Measurements from ENCODE around the gene ZIC1. TPM values are rescaled to one million over a fixed set of nuclear protein-coding genes. Genes with fewer than 3 reads are reported as not detected.

The ZIC1 gene
- total RNA-seq, 1 experiment from 2014 or later, result not detected

DNA sequence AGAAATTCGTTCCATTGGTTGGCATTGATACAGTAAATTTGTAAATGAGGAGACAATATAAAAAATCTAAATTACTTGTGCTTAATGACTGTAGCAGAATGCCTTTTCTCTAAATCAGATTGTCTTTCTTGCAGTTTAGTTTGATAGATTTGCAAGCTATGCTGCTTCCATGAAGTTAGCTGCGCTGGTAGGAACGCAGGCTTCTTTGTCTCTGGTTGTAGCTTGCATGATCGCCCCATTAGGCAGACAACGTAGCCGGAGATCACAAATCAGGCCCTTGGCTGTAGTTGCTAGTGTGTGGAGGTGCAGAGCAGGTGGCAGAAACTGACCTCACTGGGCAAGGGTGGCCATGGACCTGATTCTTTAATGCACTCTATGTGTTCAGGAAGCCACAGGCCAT lies 6.1 kb downstream of the ZIC1 start:
- intact Hi-C loops (cut with micrococcal nuclease; ENCODE audit: unreplicated experiment), result loop anchor here (5.0 kb wide), 1 partner anchor 202 kb away; no protein-coding TSS in a partner anchor

DNA sequence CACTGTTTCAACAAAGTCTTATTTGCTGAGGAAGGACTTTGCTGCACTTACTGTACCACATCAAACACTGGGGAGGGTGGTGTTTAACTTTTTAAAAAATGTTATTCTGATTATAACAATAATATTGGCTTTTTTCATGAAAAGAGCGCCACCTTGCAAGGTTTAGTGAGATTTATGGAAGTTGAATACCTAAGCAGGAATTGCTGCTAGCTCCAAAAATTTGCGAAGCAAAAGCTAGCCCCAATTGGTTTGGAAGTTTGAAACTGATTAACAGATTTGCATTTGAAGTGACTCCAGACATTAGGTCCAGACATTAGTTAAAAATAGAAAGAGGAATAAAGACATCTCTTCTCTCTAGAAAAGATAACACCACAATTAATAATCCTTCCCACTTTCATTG lies 6.7 kb downstream of the ZIC1 start:
- H3K36me3 Mint-ChIP-seq (ENCODE audit: insufficient read depth, unreplicated experiment), result peaks cover 7% of the 10 kb centered on the region
- TF ChIP-seq, protein P1, sequence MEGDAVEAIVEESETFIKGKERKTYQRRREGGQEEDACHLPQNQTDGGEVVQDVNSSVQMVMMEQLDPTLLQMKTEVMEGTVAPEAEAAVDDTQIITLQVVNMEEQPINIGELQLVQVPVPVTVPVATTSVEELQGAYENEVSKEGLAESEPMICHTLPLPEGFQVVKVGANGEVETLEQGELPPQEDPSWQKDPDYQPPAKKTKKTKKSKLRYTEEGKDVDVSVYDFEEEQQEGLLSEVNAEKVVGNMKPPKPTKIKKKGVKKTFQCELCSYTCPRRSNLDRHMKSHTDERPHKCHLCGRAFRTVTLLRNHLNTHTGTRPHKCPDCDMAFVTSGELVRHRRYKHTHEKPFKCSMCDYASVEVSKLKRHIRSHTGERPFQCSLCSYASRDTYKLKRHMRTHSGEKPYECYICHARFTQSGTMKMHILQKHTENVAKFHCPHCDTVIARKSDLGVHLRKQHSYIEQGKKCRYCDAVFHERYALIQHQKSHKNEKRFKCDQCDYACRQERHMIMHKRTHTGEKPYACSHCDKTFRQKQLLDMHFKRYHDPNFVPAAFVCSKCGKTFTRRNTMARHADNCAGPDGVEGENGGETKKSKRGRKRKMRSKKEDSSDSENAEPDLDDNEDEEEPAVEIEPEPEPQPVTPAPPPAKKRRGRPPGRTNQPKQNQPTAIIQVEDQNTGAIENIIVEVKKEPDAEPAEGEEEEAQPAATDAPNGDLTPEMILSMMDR (IDR thresholded peaks at IDR 0.05; ENCODE audit: unreplicated experiment), result no peak
- H3K27me3 Mint-ChIP-seq (ENCODE audit: unreplicated experiment), result no peaks in the 10 kb centered on the region
- intact Hi-C loops (cut with micrococcal nuclease; ENCODE audit: unreplicated experiment), result loop anchor here (5.0 kb wide), 1 partner anchor 201 kb away; no protein-coding TSS in a partner anchor
- H3K4me1 Mint-ChIP-seq (ENCODE audit: low read depth, unreplicated experiment), result peaks cover 8% of the 10 kb centered on the region
- CTCF ChIA-PET, result no interaction called here
- peaks cover 8% of the 10 kb centered on the region for H3K9me3 Mint-ChIP-seq (ENCODE audit: low read depth, unreplicated experiment)
- no TSS peak for BruUV-seq (replicated peaks)
- DNase-seq, result no peak
- no peak overlapping the region for H3K27ac Mint-ChIP-seq (ENCODE audit: unreplicated experiment)
- no peak overlapping the region for H3K4me3 Mint-ChIP-seq (ENCODE audit: low read depth, unreplicated experiment)

More for the DNA sequence above, 6.1 kb downstream of the ZIC1 start:
- BruUV-seq (replicated peaks), result no TSS peak
- TF ChIP-seq, protein P1 (IDR thresholded peaks at IDR 0.05; ENCODE audit: unreplicated experiment), result no peak
- peaks cover 8% of the 10 kb centered on the region for H3K4me1 Mint-ChIP-seq (ENCODE audit: low read depth, unreplicated experiment)
- CTCF ChIA-PET, result no interaction called here
- no peaks in the 10 kb centered on the region for H3K27me3 Mint-ChIP-seq (ENCODE audit: unreplicated experiment)
- no peak overlapping the region for H3K27ac Mint-ChIP-seq (ENCODE audit: unreplicated experiment)
- no peak for DNase-seq
- H3K4me3 Mint-ChIP-seq (ENCODE audit: low read depth, unreplicated experiment), result no peak overlapping the region
- peaks cover 8% of the 10 kb centered on the region for H3K9me3 Mint-ChIP-seq (ENCODE audit: low read depth, unreplicated experiment)
- H3K36me3 Mint-ChIP-seq (ENCODE audit: insufficient read depth, unreplicated experiment), result peaks cover 7% of the 10 kb centered on the region

DNA sequence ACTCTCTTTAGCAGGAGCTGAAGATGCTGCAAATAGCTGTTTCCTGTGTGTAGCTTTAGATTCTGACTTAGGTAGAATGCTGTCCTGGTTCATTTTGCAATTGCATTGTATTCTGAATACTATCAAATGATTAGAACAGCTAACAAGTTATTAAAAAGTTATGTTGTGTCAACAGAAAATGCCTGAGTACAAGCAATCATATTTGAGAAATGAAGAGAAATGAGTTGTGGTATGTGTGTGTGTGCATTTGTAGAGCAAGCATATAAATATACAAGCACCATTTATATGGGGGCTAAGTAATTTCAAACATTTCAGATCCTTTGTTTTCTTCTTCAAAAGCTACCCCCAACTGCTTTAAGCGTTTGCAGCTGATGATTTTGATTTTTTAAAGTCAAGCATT lies 7.8 kb downstream of the ZIC1 start:
- no TSS peak for BruUV-seq (replicated peaks)
- Mint-ChIP-seq H3K4me1 (ENCODE audit: low read depth, unreplicated experiment) (no peaks in the 10 kb centered on the region), H3K27ac (ENCODE audit: unreplicated experiment) (no peak overlapping the region), H3K4me3 (ENCODE audit: low read depth, unreplicated experiment) (no peak overlapping the region), H3K36me3 (ENCODE audit: insufficient read depth, unreplicated experiment) (peaks cover 7% of the 10 kb centered on the region), H3K27me3 (ENCODE audit: unreplicated experiment) (no peaks in the 10 kb centered on the region), H3K9me3 (ENCODE audit: low read depth, unreplicated experiment) (peaks cover 5% of the 10 kb centered on the region)
- TF ChIP-seq, protein P1 (IDR thresholded peaks at IDR 0.05; ENCODE audit: unreplicated experiment), result no peak
- intact Hi-C loops (cut with micrococcal nuclease; ENCODE audit: unreplicated experiment), result loop anchor here (5.0 kb wide), 1 partner anchor 200 kb away; no protein-coding TSS in a partner anchor
- CTCF ChIA-PET, result interaction anchor here (0.6 kb wide), 2 partner anchors 405 to 1103 kb away, joined by 3 read pairs; no protein-coding TSS in a partner anchor
- no peak for DNase-seq

DNA sequence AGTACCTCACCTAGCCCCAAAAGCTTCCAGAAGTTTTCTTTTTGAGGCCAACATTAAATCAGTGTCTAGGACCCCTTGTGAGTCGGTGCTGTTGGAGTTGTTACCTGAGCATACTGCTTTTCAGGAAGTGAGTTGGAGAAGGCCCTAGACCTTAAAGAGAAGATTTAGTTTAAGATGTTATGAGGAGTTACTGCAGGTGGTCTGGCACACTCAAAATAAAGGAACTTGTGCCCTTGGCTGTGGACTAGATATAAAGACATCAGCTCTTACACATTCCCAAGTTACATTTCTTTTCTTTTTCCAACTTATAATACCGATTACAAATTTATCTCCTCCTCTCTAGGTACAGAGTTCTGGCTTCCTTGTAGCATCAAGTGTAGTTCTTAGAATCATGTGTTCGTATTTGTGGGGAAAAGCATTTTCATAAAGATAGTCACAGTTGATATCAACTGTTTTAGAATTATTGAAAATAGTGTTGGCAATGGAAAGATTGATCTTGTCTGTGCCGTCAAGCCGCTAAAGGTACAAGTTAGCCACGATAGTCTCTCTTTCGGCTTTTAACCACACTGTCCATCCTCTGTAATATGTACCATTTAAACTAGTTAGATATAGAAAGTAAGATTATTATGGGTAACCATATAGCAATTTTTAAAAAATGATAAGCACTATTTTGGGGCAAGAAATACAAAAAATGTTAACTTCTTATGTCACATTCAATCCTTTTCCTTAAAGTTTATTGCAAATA lies 8.6 kb downstream of the ZIC1 start:
- peaks cover 9% of the 10 kb centered on the region for H3K9me3 Mint-ChIP-seq (ENCODE audit: low read depth, unreplicated experiment)
- H3K4me3 Mint-ChIP-seq (ENCODE audit: low read depth, unreplicated experiment), result no peak overlapping the region
- no peaks in the 10 kb centered on the region for H3K27me3 Mint-ChIP-seq (ENCODE audit: unreplicated experiment)
- TF ChIP-seq, protein P1 (IDR thresholded peaks at IDR 0.05; ENCODE audit: unreplicated experiment), result no peak
- no peak for DNase-seq
- H3K4me1 Mint-ChIP-seq (ENCODE audit: low read depth, unreplicated experiment), result no peaks in the 10 kb centered on the region
- H3K36me3 Mint-ChIP-seq (ENCODE audit: insufficient read depth, unreplicated experiment), result peaks cover 7% of the 10 kb centered on the region
- H3K27ac Mint-ChIP-seq (ENCODE audit: unreplicated experiment), result no peak overlapping the region
- intact Hi-C loops (cut with micrococcal nuclease; ENCODE audit: unreplicated experiment), result loop anchor here (5.0 kb wide), 1 partner anchor 200 kb away; no protein-coding TSS in a partner anchor
- CTCF ChIA-PET, result interaction anchor here (0.6 to 0.8 kb wide), 2 partner anchors 13 to 1103 kb away, joined by 3 read pairs; no protein-coding TSS in a partner anchor
- no TSS peak for BruUV-seq (replicated peaks)

All from Calu3 (cell line).